ENCODE results near the gene RNU5D-1.
A peak's percentile ranks its signal among the peaks of the same experiment; 100 is the strongest.
"Not testable (repeated sequence)": the region's sequence is repeated elsewhere in the genome, so short reads cannot be mapped to it uniquely, and the experiment has no call there.

The RNU5D-1 gene

DNA sequence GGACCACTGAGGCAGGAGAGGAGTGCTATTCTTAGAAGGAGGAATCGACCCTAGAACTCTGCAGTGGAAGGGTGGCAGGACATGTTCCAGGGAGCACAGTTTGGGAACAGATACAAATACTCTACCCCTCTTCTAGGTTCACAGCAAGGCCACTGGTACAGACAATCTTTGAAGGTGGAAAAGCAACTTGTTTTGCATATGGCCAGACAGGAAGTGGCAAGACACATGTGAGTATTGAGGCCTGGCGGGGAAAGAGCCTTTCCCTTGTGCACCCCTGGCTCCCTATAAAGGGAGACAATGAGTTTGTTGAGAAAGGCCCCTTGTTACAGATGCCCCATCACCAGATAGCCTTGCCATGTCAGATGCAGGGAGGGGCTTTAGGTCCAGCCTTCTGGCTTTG lies 26.4 kb upstream of the RNU5D-1 start:
- no peak overlapping the region for H3K4me3 ChIP-seq (ENCODE audit: low read depth, low read length)
- no peak for TF ChIP-seq MYC (IDR thresholded peaks at IDR 0.05; ENCODE audit: low read depth, low read length)
- TF ChIP-seq, protein P1, sequence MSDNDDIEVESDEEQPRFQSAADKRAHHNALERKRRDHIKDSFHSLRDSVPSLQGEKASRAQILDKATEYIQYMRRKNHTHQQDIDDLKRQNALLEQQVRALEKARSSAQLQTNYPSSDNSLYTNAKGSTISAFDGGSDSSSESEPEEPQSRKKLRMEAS (IDR thresholded peaks at IDR 0.05; ENCODE audit: low read depth, low read length), result no peak
- TF ChIP-seq, protein P2, sequence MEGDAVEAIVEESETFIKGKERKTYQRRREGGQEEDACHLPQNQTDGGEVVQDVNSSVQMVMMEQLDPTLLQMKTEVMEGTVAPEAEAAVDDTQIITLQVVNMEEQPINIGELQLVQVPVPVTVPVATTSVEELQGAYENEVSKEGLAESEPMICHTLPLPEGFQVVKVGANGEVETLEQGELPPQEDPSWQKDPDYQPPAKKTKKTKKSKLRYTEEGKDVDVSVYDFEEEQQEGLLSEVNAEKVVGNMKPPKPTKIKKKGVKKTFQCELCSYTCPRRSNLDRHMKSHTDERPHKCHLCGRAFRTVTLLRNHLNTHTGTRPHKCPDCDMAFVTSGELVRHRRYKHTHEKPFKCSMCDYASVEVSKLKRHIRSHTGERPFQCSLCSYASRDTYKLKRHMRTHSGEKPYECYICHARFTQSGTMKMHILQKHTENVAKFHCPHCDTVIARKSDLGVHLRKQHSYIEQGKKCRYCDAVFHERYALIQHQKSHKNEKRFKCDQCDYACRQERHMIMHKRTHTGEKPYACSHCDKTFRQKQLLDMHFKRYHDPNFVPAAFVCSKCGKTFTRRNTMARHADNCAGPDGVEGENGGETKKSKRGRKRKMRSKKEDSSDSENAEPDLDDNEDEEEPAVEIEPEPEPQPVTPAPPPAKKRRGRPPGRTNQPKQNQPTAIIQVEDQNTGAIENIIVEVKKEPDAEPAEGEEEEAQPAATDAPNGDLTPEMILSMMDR (IDR thresholded peaks at IDR 0.05; ENCODE audit: low read depth, low read length), result no peak
- no peak for TF ChIP-seq POLR2A (IDR thresholded peaks at IDR 0.05; ENCODE audit: extremely low read depth, insufficient read length)
- DNase-seq (ENCODE audit: low read depth), result no peak

DNA sequence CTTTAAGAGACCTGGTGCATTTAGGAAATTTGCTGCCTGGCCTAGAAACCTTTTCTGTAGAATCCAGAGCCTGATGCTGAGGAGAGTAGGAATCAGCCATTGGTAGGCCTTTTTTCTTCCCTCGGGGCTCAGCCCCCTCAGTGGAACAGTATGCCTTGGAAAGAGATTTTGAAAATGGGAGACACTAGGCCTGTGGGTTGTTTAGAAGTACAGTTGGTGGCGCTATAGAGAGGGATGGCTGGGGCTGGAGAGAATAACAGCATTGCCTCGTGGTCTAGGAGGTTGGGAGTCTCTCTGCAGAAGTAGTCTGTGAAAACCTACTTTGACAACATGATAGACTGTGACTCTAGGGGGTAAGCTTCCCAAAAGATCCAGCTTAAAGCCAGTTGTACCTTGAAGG lies 16.9 kb upstream of the RNU5D-1 start:
- no peak overlapping the region for H3K4me3 ChIP-seq (ENCODE audit: low read depth, low read length)
- peak; percentile 35 for DNase-seq (ENCODE audit: low read depth)
- TF ChIP-seq MYC (IDR thresholded peaks at IDR 0.05; ENCODE audit: low read depth, low read length), result no peak
- TF ChIP-seq, protein P1 (IDR thresholded peaks at IDR 0.05; ENCODE audit: low read depth, low read length), result no peak
- TF ChIP-seq, protein P2 (IDR thresholded peaks at IDR 0.05; ENCODE audit: low read depth, low read length), result peak; percentile 29
- TF ChIP-seq POLR2A (IDR thresholded peaks at IDR 0.05; ENCODE audit: extremely low read depth, insufficient read length), result no peak

DNA sequence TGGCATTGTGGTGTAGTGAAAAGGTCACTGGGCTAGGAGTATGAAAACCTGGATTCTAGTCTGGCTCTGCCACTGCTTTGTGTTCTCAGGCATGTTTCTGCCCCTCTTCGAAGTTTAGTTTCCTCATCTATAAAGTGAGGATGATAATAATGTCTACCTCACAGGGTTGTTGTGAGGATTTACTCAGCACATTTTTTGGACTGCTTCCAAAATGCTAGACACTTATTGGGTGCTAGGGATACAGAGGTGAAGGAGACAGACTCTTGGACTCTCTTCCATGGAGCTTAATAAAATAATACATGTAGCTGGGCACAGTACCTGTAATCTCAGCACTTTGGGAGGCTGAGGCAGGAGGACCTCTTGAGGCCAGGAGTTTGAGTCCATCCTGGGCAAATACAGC lies 12.2 kb upstream of the RNU5D-1 start:
- TF ChIP-seq, protein P2 (IDR thresholded peaks at IDR 0.05; ENCODE audit: low read depth, low read length), result no peak
- TF ChIP-seq POLR2A (IDR thresholded peaks at IDR 0.05; ENCODE audit: extremely low read depth, insufficient read length), result no peak
- TF ChIP-seq, protein P1 (IDR thresholded peaks at IDR 0.05; ENCODE audit: low read depth, low read length), result no peak
- TF ChIP-seq MYC (IDR thresholded peaks at IDR 0.05; ENCODE audit: low read depth, low read length), result no peak
- DNase-seq (ENCODE audit: low read depth), result no peak
- H3K4me3 ChIP-seq (ENCODE audit: low read depth, low read length), result no peak overlapping the region

DNA sequence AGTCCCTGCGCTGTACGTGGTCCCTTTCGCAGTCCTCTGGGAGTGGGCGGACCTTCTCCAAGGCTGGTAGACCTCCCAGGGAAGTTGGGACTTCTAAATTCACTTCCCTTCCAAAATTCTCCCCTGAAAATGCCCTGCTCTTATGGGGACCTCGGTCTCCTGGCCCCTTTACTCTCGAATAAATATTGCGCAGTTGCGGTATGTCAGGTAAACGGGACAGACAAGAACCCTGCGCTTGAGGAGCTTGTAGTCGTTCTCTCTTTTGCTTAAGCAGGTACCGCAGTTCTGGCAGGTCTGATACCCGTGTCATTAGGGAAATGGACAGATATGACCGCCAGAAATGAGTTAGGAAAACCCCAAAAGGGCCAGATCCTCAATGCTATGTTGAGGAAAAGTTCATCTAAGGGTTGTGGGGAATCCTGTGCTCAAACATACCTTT lies 9.2 kb upstream of the RNU5D-1 start:
- peak overlapping the region; percentile 93 for H3K4me3 ChIP-seq (ENCODE audit: low read depth, low read length)
- DNase-seq (ENCODE audit: low read depth), result no peak

DNA sequence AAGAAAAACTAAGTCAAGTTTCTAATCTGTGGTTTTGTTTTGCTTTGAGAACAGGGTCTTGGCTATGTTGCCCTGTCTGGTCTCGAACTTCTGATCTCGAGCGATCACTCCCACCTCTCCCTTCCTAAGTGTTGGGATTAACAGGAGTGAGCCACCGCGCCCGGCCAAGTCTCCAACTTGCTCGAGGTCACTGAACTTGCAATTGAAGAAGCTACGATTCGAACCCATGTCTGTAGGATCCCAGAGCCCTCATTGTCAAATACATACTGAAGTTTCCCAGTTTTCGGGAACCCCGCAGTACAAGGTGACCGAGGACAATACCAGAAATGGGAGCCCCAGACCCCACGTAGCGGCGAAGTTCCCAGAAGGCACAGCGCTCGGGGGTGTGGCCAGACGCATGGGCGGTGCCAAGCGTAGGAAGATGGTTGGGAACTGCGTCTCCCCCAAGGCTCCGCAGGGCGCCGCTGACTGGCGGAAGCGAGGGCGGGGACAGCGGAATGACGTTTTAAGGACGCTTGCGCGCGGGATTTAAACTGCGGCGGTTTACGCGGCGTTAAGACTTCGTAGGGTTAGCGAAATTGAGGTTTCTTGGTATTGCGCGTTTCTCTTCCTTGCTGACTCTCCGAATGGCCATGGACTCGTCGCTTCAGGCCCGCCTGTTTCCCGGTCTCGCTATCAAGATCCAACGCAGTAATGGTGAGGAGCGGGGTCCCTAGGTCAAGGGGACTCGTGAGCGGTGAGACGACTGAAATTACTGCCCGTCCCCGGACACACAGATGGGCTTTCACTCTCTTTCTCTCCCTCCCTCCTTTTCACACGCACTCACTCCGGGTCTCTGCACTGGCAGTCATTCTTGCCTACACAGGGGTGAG lies 8.6 kb upstream of the RNU5D-1 start, which contains the start of gene KIF2C:
TSS of gene KIF2C (plus strand) at position 531 of the 872 bp plus-strand sequence. CDS start at position 627, 96 bp downstream.
- peak; percentile 98 for DNase-seq (ENCODE audit: low read depth)
- TF ChIP-seq, protein P1 (IDR thresholded peaks at IDR 0.05; ENCODE audit: low read depth, low read length), result no peak; the same call in none of the 2 replicates
- TF ChIP-seq POLR2A (IDR thresholded peaks at IDR 0.05; ENCODE audit: extremely low read depth, insufficient read length), result peak; percentile 94
- TF ChIP-seq, protein P2 (IDR thresholded peaks at IDR 0.05; ENCODE audit: low read depth, low read length), result no peak
- peak; percentile 77; the same call in 1 of the 2 replicates for TF ChIP-seq MYC (IDR thresholded peaks at IDR 0.05; ENCODE audit: low read depth, low read length)
- peak within 1 kb of the TSS; percentile 93 for H3K4me3 ChIP-seq (ENCODE audit: low read depth, low read length)

More for the DNA sequence above, 9.2 kb upstream of the RNU5D-1 start:
- TF ChIP-seq, protein P2 (IDR thresholded peaks at IDR 0.05; ENCODE audit: low read depth, low read length), result no peak
- TF ChIP-seq, protein P1 (IDR thresholded peaks at IDR 0.05; ENCODE audit: low read depth, low read length), result no peak
- no peak for TF ChIP-seq POLR2A (IDR thresholded peaks at IDR 0.05; ENCODE audit: extremely low read depth, insufficient read length)
- TF ChIP-seq MYC (IDR thresholded peaks at IDR 0.05; ENCODE audit: low read depth, low read length), result no peak

DNA sequence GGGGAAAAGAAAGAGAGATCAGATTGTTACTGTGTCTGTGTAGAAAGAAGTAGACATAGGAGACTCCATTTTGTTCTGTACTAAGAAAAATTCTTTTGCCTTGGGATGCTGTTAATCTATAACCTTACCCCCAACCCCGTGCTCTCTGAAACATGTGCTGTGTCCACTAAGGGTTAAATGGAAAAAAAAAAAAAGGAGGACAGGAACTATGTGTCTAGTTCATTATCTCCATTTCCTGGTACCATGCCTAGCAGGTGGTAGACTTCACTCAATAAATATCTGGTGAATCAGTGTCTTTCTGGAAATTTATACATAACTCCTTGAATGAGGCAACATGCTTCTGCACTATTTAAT lies 8.0 kb upstream of the RNU5D-1 start:
- peak overlapping the region; percentile 93 for H3K4me3 ChIP-seq (ENCODE audit: low read depth, low read length)
- DNase-seq (ENCODE audit: low read depth), result not testable (repeated sequence)

Data from NB4 (cell line).